ENCODE results near the gene MMP23B.
A peak's percentile ranks its signal among the peaks of the same experiment; 100 is the strongest.
"Not testable (repeated sequence)": the region's sequence is repeated elsewhere in the genome, so short reads cannot be mapped to it uniquely, and the experiment has no call there.

MMP23B gene

GRCh38 chr1:1621173-1622009 lies 10.6 kb upstream of the MMP23B start:
- no peak for DNase-seq

- DNase-seq = no peak
These were observed 9.8 kb upstream of the MMP23B start for GRCh38 chr1:1622010-1622787.

GRCh38 chr1:1622788-1623094 lies 9.2 kb upstream of the MMP23B start:
- DNase-seq = no peak

GRCh38 chr1:1623181-1623630 lies 8.8 kb upstream of the MMP23B start:
- no peak for DNase-seq

- no peak for DNase-seq
These were observed 8.1 kb upstream of the MMP23B start for GRCh38 chr1:1623631-1624442.

GRCh38 chr1:1624443-1625403 lies 7.2 kb upstream of the MMP23B start:
- DNase-seq = no peak

- DNase-seq = no peak
These were observed 6.6 kb upstream of the MMP23B start for GRCh38 chr1:1625404-1625775.

- DNase-seq = no peak
These were observed 6.2 kb upstream of the MMP23B start for GRCh38 chr1:1625824-1626206.

GRCh38 chr1:1626207-1627141 lies 5.5 kb upstream of the MMP23B start:
- DNase-seq = no peak

GRCh38 chr1:1627261-1627828 lies 4.6 kb upstream of the MMP23B start:
- DNase-seq = no peak

- no peak for DNase-seq
These were observed 3.9 kb upstream of the MMP23B start for GRCh38 chr1:1627829-1628753.

- peak; percentile 72 for DNase-seq
These were observed 3.1 kb upstream of the MMP23B start for GRCh38 chr1:1628754-1629429.

- peak; percentile 65 for DNase-seq
These were observed 2.4 kb upstream of the MMP23B start for GRCh38 chr1:1629430-1630190.

GRCh38 chr1:1630191-1630964 lies 1.6 kb upstream of the MMP23B start:
- DNase-seq = peak; percentile 94

GRCh38 chr1:1630965-1631781 lies 800 bp upstream of the MMP23B start:
- no peak for DNase-seq

- not testable (repeated sequence) for DNase-seq
These were observed 1.4 kb downstream of the MMP23B start for GRCh38 chr1:1633409-1633808.
